ENCODE results near the gene CHCHD4. TPM values are rescaled to one million over a fixed set of nuclear protein-coding genes. Genes with fewer than 3 reads are reported as not detected.
A peak's percentile ranks its signal among the peaks of the same experiment; 100 is the strongest.

Gene CHCHD4
- total RNA-seq, 1 donor = 10.8 TPM

DNA sequence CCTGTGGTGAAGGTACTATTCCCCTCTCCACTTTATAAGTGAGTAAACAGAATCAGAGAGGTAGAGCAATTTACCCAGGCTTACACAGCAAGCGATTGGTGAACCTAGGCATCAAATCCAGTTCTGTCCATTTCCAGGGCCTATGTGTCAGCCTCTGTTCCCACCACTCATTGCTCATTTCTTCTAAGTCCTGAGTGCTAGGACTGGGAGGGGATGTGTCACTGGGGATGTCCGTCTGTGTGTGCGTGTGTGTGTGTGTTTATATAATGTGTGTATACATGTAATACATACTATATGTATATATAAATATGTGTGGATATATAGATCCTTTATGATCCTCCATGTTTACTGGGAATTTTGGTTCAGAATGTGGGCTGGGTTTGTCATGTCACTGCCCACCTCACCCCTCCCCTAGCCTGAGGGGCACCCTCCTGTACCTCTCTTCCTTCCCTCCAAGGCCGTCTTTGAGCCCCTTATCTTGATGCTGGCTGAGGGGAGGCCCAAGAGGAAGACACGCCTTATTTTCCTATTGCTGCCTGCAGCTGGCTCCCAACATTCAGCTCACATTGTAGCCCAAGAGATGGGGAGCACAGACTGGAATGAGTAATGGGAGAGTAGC lies 2.3 kb upstream of the CHCHD4 start:
- DNase-seq (ENCODE audit: low read depth) = no peak
- no peak overlapping the region for H3K4me3 ChIP-seq (ENCODE audit: low read depth, low read length)
- TF ChIP-seq, protein P1, sequence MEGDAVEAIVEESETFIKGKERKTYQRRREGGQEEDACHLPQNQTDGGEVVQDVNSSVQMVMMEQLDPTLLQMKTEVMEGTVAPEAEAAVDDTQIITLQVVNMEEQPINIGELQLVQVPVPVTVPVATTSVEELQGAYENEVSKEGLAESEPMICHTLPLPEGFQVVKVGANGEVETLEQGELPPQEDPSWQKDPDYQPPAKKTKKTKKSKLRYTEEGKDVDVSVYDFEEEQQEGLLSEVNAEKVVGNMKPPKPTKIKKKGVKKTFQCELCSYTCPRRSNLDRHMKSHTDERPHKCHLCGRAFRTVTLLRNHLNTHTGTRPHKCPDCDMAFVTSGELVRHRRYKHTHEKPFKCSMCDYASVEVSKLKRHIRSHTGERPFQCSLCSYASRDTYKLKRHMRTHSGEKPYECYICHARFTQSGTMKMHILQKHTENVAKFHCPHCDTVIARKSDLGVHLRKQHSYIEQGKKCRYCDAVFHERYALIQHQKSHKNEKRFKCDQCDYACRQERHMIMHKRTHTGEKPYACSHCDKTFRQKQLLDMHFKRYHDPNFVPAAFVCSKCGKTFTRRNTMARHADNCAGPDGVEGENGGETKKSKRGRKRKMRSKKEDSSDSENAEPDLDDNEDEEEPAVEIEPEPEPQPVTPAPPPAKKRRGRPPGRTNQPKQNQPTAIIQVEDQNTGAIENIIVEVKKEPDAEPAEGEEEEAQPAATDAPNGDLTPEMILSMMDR (IDR thresholded peaks at IDR 0.05; ENCODE audit: insufficient read depth, low read depth, low read length) = no peak

DNA sequence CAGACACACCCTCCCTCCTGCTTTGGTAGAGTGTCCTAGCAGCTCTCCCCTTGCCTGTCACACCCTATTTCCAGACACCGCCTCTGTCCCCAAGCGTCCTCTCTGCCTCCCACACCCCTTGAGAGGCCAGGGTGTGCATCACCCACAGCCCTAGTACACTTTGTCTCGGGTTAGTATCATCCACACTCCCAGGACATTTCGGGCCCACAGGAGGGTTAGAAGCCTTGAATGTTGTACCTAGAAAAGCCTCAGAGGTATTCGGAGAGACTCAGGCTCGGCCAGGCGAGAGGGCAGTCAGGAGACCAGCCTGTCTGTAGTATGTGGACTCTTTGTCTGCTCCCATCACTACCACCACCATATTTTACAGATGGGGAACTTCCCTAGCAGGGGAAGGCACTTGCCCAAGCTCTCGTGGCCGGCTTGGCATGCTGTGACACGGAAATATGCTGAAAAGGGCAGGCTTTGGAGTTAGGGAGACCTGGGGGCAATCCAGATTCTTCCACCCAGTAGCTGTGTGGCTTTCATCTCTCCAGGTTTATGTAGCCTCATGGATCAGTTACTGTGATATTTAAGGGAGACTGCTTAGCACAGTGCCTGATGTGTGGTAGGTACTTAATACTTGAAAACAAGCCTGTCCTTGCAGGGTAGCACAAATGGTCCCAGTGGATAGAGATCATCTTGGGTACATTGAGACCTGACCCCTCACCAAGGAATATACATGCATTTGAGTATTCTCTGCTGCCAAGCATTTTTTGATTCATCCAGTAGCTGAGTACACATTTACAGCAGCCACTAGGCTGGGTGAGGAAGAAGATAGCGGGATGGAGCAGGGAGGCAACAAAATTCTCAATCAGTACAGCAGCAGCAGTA lies 1.6 kb upstream of the CHCHD4 start:
- DNase-seq (ENCODE audit: low read depth) = no peak
- TF ChIP-seq, protein P1 (IDR thresholded peaks at IDR 0.05; ENCODE audit: insufficient read depth, low read depth, low read length) = no peak
- peak overlapping the region; percentile 97 for H3K4me3 ChIP-seq (ENCODE audit: low read depth, low read length)

DNA sequence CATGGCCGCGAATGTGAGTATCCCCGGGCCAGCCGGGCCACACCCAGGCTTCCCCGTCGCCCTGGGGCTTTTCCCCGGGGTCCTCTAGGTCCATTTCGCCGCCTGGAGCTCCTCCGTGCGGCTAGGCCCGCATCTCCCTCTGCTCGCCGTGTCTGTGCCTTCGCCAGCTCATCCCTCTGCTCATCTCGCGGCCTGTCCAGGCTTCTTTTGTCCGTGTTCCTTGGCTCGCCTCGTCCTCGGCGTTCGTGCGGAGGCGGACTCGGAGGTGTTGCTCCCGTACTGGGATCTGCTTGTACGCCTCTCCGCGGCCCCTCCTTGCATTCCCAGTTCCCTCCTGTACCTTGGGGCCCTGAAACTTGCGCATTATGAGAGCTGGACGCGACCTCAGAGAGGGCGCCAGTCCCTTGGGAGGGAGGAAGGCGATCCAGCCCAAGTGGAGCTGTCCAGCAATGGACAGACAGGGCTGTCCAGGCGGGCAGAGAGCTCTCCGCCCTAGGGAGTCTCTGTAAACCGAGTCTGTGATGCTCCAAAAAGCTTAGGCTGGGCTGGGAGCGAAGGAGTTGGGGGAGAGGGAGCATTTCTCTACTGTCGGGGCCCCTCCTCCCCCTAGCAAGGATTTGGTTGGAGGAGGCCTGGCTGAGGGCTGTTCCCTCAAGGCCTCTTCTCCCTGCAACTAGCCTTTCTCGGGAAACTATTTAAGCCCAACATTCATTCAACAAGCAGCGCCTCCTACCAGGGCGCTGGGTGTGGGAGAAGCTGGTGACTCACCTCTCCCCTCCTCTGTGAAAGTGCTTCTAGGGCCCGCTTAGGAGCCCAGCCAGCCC lies 735 bp upstream of the CHCHD4 start:
- TF ChIP-seq, protein P1 (IDR thresholded peaks at IDR 0.05; ENCODE audit: insufficient read depth, low read depth, low read length) = peak; percentile 15
- DNase-seq (ENCODE audit: low read depth) = peak; percentile 92
- H3K4me3 ChIP-seq (ENCODE audit: low read depth, low read length) = peak overlapping the region; percentile 97

DNA sequence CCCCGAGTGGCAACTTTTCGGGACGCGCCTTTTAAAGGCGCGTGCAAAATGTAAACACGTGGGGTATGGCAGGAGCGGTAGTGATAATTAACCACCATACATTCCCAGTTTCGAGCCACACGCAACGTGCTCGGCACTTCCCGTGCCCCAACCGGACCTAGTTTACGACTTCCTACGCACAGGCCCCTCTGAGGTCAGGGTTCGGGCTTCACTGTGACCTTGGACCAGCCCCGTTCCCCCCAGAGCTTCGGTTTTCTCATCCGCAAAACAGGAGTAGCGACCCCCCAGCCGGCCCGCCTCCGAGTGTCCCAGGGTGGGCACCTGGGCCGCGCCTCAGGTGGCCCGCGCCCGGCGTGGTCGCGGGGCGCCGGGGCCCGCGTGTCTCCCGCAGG lies 451 bp downstream of the CHCHD4 start:
- peak overlapping the region; percentile 97 for H3K4me3 ChIP-seq (ENCODE audit: low read depth, low read length)
- DNase-seq (ENCODE audit: low read depth) = peak; percentile 43
- TF ChIP-seq, protein P1 (IDR thresholded peaks at IDR 0.05; ENCODE audit: insufficient read depth, low read depth, low read length) = no peak

DNA sequence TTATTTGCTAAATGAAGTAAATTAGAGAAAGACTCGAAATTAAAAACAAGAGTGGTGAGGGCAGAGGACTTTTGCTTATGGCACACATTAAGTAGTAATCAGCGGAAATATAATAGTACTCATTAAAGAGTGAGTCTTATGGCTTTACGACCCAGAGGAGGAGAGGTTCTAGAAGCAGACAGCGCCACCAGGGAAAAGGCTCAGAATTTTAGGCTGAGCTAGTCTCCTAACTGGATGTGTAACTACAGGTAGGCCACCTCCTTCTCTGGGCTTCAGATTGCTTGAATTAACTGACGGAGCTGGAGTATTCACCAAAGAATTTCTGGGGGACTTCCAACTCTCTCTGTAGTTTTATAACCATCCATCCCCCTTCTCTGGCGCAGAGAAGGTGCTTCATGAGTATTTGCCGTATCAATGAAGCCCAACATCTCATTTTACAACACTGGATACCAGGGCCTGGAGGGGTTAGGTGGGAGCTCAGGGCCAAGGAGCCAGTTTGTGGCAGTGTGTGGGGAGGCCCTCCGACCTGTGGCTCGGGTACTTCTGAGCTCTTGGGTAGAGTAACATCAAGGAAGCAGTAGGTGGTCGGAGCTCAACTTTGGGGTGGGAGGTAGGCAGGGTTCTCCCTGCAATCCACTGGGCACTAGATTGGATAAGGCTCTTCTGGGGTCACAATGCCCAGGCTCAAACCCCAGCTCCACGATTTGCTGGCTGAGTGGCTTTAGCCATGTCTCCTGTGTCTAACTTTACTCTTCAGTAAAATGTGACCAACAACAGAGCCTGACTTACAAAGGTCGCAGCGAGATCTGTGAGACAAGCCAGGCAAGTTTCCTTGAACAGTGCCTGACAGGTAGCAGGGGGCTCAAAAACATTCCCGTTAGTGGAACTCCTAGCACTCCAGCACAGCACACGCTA lies 1.1 kb downstream of the CHCHD4 start:
- peak overlapping the region; percentile 97 for H3K4me3 ChIP-seq (ENCODE audit: low read depth, low read length)
- DNase-seq (ENCODE audit: low read depth) = no peak
- TF ChIP-seq, protein P1 (IDR thresholded peaks at IDR 0.05; ENCODE audit: insufficient read depth, low read depth, low read length) = no peak

DNA sequence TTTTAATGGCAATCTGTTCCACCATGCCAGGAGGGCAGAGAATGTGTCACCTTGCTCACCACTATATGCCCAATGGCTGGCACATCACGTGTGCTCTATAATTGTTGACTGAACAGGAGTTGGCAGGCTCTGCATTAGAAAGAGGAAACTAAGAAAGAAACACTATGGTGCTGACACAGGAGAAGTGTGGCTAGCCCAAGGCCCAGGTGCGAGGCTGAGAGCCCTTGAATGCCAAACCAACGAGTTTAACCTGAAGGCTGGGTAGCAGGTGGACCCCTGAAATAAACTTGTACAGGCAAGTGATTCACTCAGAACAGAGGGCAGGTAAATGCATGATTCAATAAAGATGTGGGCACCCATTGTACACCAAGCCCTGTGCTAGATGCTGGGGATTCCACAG lies 2.4 kb downstream of the CHCHD4 start:
- TF ChIP-seq, protein P1 (IDR thresholded peaks at IDR 0.05; ENCODE audit: insufficient read depth, low read depth, low read length) = no peak
- H3K4me3 ChIP-seq (ENCODE audit: low read depth, low read length) = no peak overlapping the region

More for the DNA sequence above, 2.4 kb downstream of the CHCHD4 start:
- DNase-seq (ENCODE audit: low read depth) = no peak

All from fibroblast of villous mesenchyme (primary cell).